Gastrocnemius medialis (tissue), 4 donors: ENCODE data around the gene MAU2. TPM values are rescaled to one million over a fixed set of nuclear protein-coding genes. Genes with fewer than 3 reads are reported as not detected.

Source experiments
- ATAC-seq, 2 donors: fragments of 150-250 bp; one replicate each; pipeline ENCODE4 v1.9.1; 2016
- DNase-seq, 2 donors: peaks; one replicate each; pipeline ENCODE4 v3.0.0-alpha.2; 2019
- H3K27ac ChIP-seq, 4 donors: fragments of 200-600 bp; sonication (generic); 1 replicate in 1 of 4; 2 replicates in 3 of 4; pipeline ENCODE4 v1.5.1; 2016 to 2018; ENCODE audit warnings: mild to moderate bottlenecking in 2 of 4, moderate library complexity in 1 of 4
- H3K27me3 ChIP-seq, 3 donors: fragments of 200-600 bp; sonication (generic) in 2 of 3; 1 replicate in 1 of 3; 2 replicates in 2 of 3; pipeline versions ENCODE4 v1.5.1 to v1.6.0; 2016 to 2019; ENCODE audit warnings: mild to moderate bottlenecking in 1 of 3, moderate library complexity in 1 of 3
- H3K36me3 ChIP-seq, 2 donors: fragments of 200-600 bp; sonication (generic) in 1 of 2; one replicate each; pipeline ENCODE4 v1.5.1; 2017 to 2018
- H3K4me1 ChIP-seq, 2 donors: fragments of 200-600 bp; sonication (generic) in 1 of 2; one replicate each; pipeline ENCODE4 v1.5.1; 2016 to 2017; ENCODE audit warnings: mild to moderate bottlenecking in 2 of 2
- H3K4me3 ChIP-seq, 4 donors: fragments of 200-600 bp; sonication (generic) in 3 of 4; 1 replicate in 1 of 4; 2 replicates in 3 of 4; pipeline ENCODE4 v1.5.1; 2016 to 2019; ENCODE audit warnings: mild to moderate bottlenecking in 2 of 4
- H3K9me3 ChIP-seq, 3 donors: fragments of 200-600 bp; sonication (generic) in 2 of 3; 1 replicate in 1 of 3; 2 replicates in 2 of 3; pipeline ENCODE4 v1.5.1; 2016 to 2019
- CTCF ChIP-seq, 5 experiments: fragments of 450-650 bp in 3 of 5; fragments of 200-600 bp in 2 of 5; sonication (generic) in 2 of 5; IDR thresholded peaks in 4 of 5; conservative IDR thresholded peaks in 1 of 5; 1 replicate in 4 of 5; 2 replicates in 1 of 5; pipeline ENCODE4 v1.5.1; 2016 to 2019; ENCODE audit warnings: antibody characterized with exemption in 5 of 5, mild to moderate bottlenecking in 3 of 5, moderate library complexity in 3 of 5
- POLR2A ChIP-seq, 2 donors: fragments of 450-650 bp; IDR thresholded peaks; one replicate each; pipeline ENCODE4 v1.6.1; 2017; ENCODE audit warnings: antibody characterized with exemption in 2 of 2, mild to moderate bottlenecking in 2 of 2, moderate library complexity in 2 of 2
- in situ Hi-C, 4 donors: fragments of 200-750 bp; cut with MboI; loops; one replicate each; pipeline versions ENCODE4 v1.15.0 to v1.8.0; 2017; ENCODE audit warnings: low sequenced_read_pairs in 4 of 4
- intact Hi-C: fragments of 100-400 bp; cut with DNase I; formaldehyde crosslinking; loops from one replicate; pipeline ENCODE4 v1.15.1; 2023; ENCODE audit warnings: low total_unique reads
- total RNA-seq, 4 donors: library from RNA; depleted of rRNA; stranded (reverse); fragments of >200 nt; gene quantifications; one replicate each; pipeline versions ENCODE4 v1.1.0 to v1.2.3, GENCODE V29; 2016

The MAU2 gene
- total RNA-seq, 4 donors from 2014 or later: 31.3 to 48.5 (median 41.7) TPM

- H3K27me3 ChIP-seq: no peaks in the 10 kb centered on the region
- H3K9me3 ChIP-seq: no peaks in the 10 kb centered on the region
- in situ Hi-C loops (no loop called here), intact Hi-C loops (loop anchor here (1.0 to 10.0 kb wide), 6 partner anchors 21 to 256 kb away; partner anchors contain the start of genes ATP13A1, BORCS8, MAU2 and RFXANK)
- peaks cover 57 to 75% of the 10 kb centered on the region in 2 donors for H3K4me1 ChIP-seq
- no peaks in the 10 kb centered on the region for H3K36me3 ChIP-seq
- H3K27ac ChIP-seq: peak overlapping the region; percentile 88 to 93 (median 92)
- DNase-seq (no peak), ATAC-seq (peak; percentile 3 to 16)
- TF ChIP-seq POLR2A (IDR thresholded peaks at IDR 0.05) (no peak), CTCF (IDR thresholded peaks at IDR 0.05 in 4 of 5, conservative IDR thresholded peaks at IDR 0.05 in 1 of 5) (no peak)
- H3K4me3 ChIP-seq: peak overlapping the region; percentile 82 to 91 (median 88)
Observed at GRCh38 chr19:19405971-19406877, 85.6 kb downstream of the MAU2 start.

GRCh38 chr19:19406878-19407632 is 86.4 kb downstream of the MAU2 start:
- H3K27ac ChIP-seq: peak overlapping the region; percentile 88 to 93 (median 92)
- DNase-seq (peak; percentile 30 to 49), ATAC-seq (peak; percentile 32 to 37)
- peaks cover 58 to 78% of the 10 kb centered on the region in 2 donors for H3K4me1 ChIP-seq
- H3K9me3 ChIP-seq: no peaks in the 10 kb centered on the region
- H3K27me3 ChIP-seq: no peaks in the 10 kb centered on the region
- TF ChIP-seq CTCF (IDR thresholded peaks at IDR 0.05 in 4 of 5, conservative IDR thresholded peaks at IDR 0.05 in 1 of 5) (peak in 3 of 5 experiments; percentile 26 to 52 (median 45)), POLR2A (IDR thresholded peaks at IDR 0.05) (no peak)
- H3K4me3 ChIP-seq: peak overlapping the region; percentile 82 to 91 (median 88)
- H3K36me3 ChIP-seq: no peaks in the 10 kb centered on the region
- intact Hi-C loops: loop anchor here (1.0 to 10.0 kb wide), 6 partner anchors 40 to 255 kb away; partner anchors contain the start of genes ATP13A1, BORCS8, MAU2 and RFXANK
- in situ Hi-C loops: no loop called here

- H3K27ac ChIP-seq: peak overlapping the region; percentile 88 to 93 (median 92)
Observed at GRCh38 chr19:19407633-19407930, 87.0 kb downstream of the MAU2 start.

More at GRCh38 chr19:19407633-19407930, 87.0 kb downstream of the MAU2 start:
- Histone ChIP-seq H3K4me1 (peaks cover 58 to 75% of the 10 kb centered on the region in 2 donors), H3K36me3 (no peaks in the 10 kb centered on the region), H3K9me3 (no peaks in the 10 kb centered on the region), H3K4me3 (peak overlapping the region; percentile 82 to 91 (median 88)), H3K27me3 (no peaks in the 10 kb centered on the region)
- no peak for ATAC-seq
- intact Hi-C loops: loop anchor here (1.0 to 10.0 kb wide), 4 partner anchors 40 to 255 kb away; partner anchors contain the start of genes ATP13A1, BORCS8, MAU2 and RFXANK
- in situ Hi-C loops: no loop called here
- DNase-seq: no peak
- TF ChIP-seq CTCF (IDR thresholded peaks at IDR 0.05 in 4 of 5, conservative IDR thresholded peaks at IDR 0.05 in 1 of 5) (no peak), POLR2A (IDR thresholded peaks at IDR 0.05) (no peak)

Other genes starting within 250 kb of the MAU2 start
- 10 to 100 TPM; 30.1 to 52.1 (median 42.8) TPM for gene TMEM161A, start 182.4 kb upstream of the MAU2 start, total RNA-seq
- gene MEF2B, start 150.6 kb upstream of the MAU2 start, total RNA-seq: 1 to 10 TPM in 1 of 4 donors, under 1 TPM in 1, not detected in 2; 0.68 to 1.6 TPM
- 10 to 100 TPM; 11.2 to 17.2 (median 13.3) TPM for gene BORCS8, start 128.7 kb upstream of the MAU2 start, total RNA-seq
- gene RFXANK, start 128.6 kb upstream of the MAU2 start, total RNA-seq: 10 to 100 TPM; 25.5 to 44.1 (median 35.1) TPM
- gene NR2C2AP, start 117.4 kb upstream of the MAU2 start, total RNA-seq: 10 to 100 TPM in 2 of 4 donors, 1 to 10 TPM in 2; 4.7 to 19.0 (median 11.5) TPM
- not detected for gene NCAN, start 108.9 kb upstream of the MAU2 start, total RNA-seq
- gene TM6SF2, start 47.5 kb upstream of the MAU2 start, total RNA-seq: under 1 TPM in 2 of 4 donors, not detected in 2; 0.70 to 0.98 TPM
- gene SUGP1, start 320 bp upstream of the MAU2 start, total RNA-seq: 10 to 100 TPM; 29.7 to 51.0 (median 39.8) TPM
- gene GATAD2A, start 84.8 kb downstream of the MAU2 start, total RNA-seq: 10 to 100 TPM; 17.7 to 51.4 (median 40.1) TPM
- 1 to 10 TPM in 1 of 4 donors, under 1 TPM in 1, not detected in 2; 0.80 to 1.7 TPM for gene TSSK6, start 194.7 kb downstream of the MAU2 start, total RNA-seq
- 100 to 1,000 TPM in 1 of 4 donors, 10 to 100 TPM in 3; 41.8 to 201 (median 50.5) TPM for gene NDUFA13, start 195.4 kb downstream of the MAU2 start, total RNA-seq
- under 1 TPM in 2 of 4 donors, not detected in 2; 0.18 to 0.31 TPM for gene YJEFN3, start 208.1 kb downstream of the MAU2 start, total RNA-seq
- 1 to 10 TPM in 1 of 4 donors, not detected in 3; 3.2 TPM for gene CILP2, start 217.4 kb downstream of the MAU2 start, total RNA-seq